K562 (cell line): Measurements from ENCODE around the gene TLCD1. TPM values are rescaled to one million over a fixed set of nuclear protein-coding genes. Genes with fewer than 3 reads are reported as not detected.
A peak's percentile ranks its signal among the peaks of the same experiment; 100 is the strongest.

Experiments
- CBX5 ChIP-seq: IDR thresholded peaks from 2 replicates; pipeline ENCODE4 v1.6.1; 2014; ENCODE audit warnings: low read depth, borderline replicate concordance
- DDX20 ChIP-seq: fragments of 450-650 bp; IDR thresholded peaks from 2 replicates; pipeline ENCODE4 v1.6.1; 2016; ENCODE audit warnings: missing genetic modification characterization, low read depth, mild to moderate bottlenecking, missing compliant biosample characterization, moderate library complexity
- EHMT2 ChIP-seq: fragments of 450-650 bp; IDR thresholded peaks from 2 replicates; pipeline ENCODE4 v1.6.1; 2018; ENCODE audit warnings: antibody characterized with exemption
- KDM4B ChIP-seq, 2 experiments: fragments of 450-650 bp in 1 of 2; sonication (generic) in 1 of 2; IDR thresholded peaks; 2 replicates each; pipeline ENCODE4 v1.6.1; 2016 to 2017; ENCODE audit warnings: borderline replicate concordance in 2 of 2, antibody characterized with exemption in 1 of 2, low read depth in 1 of 2, mild to moderate bottlenecking in 1 of 2
- LCOR ChIP-seq: sonication (generic); formaldehyde crosslinking; IDR thresholded peaks from 2 replicates; pipeline ENCODE4 v1.8.0; 2022; ENCODE audit warnings: mild to moderate bottlenecking, missing genetic modification reagents
- MCM3 ChIP-seq: fragments of 450-650 bp; IDR thresholded peaks from 2 replicates; pipeline ENCODE4 v1.6.1; 2016
- MTA3 ChIP-seq: fragments of 450-650 bp; formaldehyde crosslinking; IDR thresholded peaks from 2 replicates; pipeline ENCODE4 v1.6.1; 2017; ENCODE audit warnings: mild to moderate bottlenecking, borderline replicate concordance
- MXD1 ChIP-seq: fragments of 250-450 bp; sonication (Bioruptor Pico); IDR thresholded peaks from 2 replicates; pipeline ENCODE4 v1.8.0; 2021; ENCODE audit warnings: borderline replicate concordance, mild to moderate bottlenecking, moderate library complexity; ENCODE audit not compliant: poor library complexity, severe bottlenecking
- PPARD ChIP-seq: fragments of 250-450 bp; sonication (Bioruptor Pico); IDR thresholded peaks from 2 replicates; pipeline ENCODE4 v1.8.0; 2022; ENCODE audit warnings: inconsistent platforms, mild to moderate bottlenecking, moderate library complexity
- PREB ChIP-seq: sonication (generic); formaldehyde crosslinking; IDR thresholded peaks from 2 replicates; pipeline ENCODE4 v1.8.1; 2023; ENCODE audit warnings: mild to moderate bottlenecking, missing genetic modification reagents
- PTBP1 ChIP-seq: fragments of 200-400 bp; formaldehyde crosslinking; IDR thresholded peaks from 2 replicates; pipeline ENCODE4 v1.6.1; 2017; ENCODE audit warnings: low read depth, low read length
- RAD21 ChIP-seq, 2 experiments: fragments of 250-450 bp in 1 of 2; fragments of 450-650 bp in 1 of 2; sonication (Bioruptor Pico) in 1 of 2; formaldehyde crosslinking in 1 of 2; IDR thresholded peaks in 1 of 2; conservative IDR thresholded peaks in 1 of 2; 2 replicates each; pipeline versions ENCODE4 v1.4.0 to v1.8.0; 2020 to 2022; ENCODE audit warnings: mild to moderate bottlenecking in 2 of 2, moderate library complexity in 1 of 2
- SLC30A9 ChIP-seq: fragments of 250-450 bp; sonication (Bioruptor Pico); IDR thresholded peaks from 2 replicates; pipeline ENCODE4 v1.8.0; 2022; ENCODE audit warnings: mild to moderate bottlenecking, moderate library complexity
- STAG1 ChIP-seq: sonication (generic); formaldehyde crosslinking; IDR thresholded peaks from 2 replicates; pipeline ENCODE4 v1.5.0; 2020; ENCODE audit warnings: missing genetic modification reagents, borderline replicate concordance
- TEAD2 ChIP-seq: fragments of 450-650 bp; IDR thresholded peaks from 2 replicates; pipeline ENCODE4 v1.6.1; 2016; ENCODE audit warnings: missing genetic modification characterization, control low read depth, missing compliant biosample characterization
- TOE1 ChIP-seq, 2 experiments: fragments of 450-650 bp in 1 of 2; sonication (generic) in 1 of 2; formaldehyde crosslinking in 1 of 2; IDR thresholded peaks; 2 replicates each; pipeline versions ENCODE4 v1.7.1 to v1.8.0; 2016 to 2022; ENCODE audit warnings: borderline replicate concordance in 2 of 2, mild to moderate bottlenecking in 2 of 2, antibody characterized with exemption in 1 of 2, inconsistent platforms in 1 of 2, low read depth in 1 of 2, missing genetic modification reagents in 1 of 2, moderate library complexity in 1 of 2
- XRCC3 ChIP-seq: fragments of 450-650 bp; IDR thresholded peaks from 2 replicates; pipeline ENCODE4 v1.6.1; 2017; ENCODE audit warnings: mild to moderate bottlenecking, moderate library complexity
- ZBTB9 ChIP-seq: fragments of 450-650 bp; formaldehyde crosslinking; IDR thresholded peaks from 2 replicates; pipeline ENCODE4 v1.4.0; 2020; ENCODE audit warnings: mild to moderate bottlenecking, moderate library complexity
- ZFX ChIP-seq: sonication (generic); formaldehyde crosslinking; IDR thresholded peaks from 2 replicates; pipeline ENCODE4 v1.8.0; 2022; ENCODE audit warnings: mild to moderate bottlenecking, missing genetic modification reagents, moderate library complexity
- ZHX1 ChIP-seq: fragments of 150-350 bp; conservative IDR thresholded peaks from 2 replicates; pipeline ENCODE4 v1.6.1; 2014; ENCODE audit warnings: low read length
- ZNF512 ChIP-seq: IDR thresholded peaks from 2 replicates; pipeline ENCODE4 v1.6.1; 2016; ENCODE audit warnings: missing genetic modification characterization, missing compliant biosample characterization
- polyA plus RNA-seq, 8 experiments: library from polyadenylated mRNA; depleted of rRNA in 4 of 8; stranded (reverse) in 5 of 8; unstranded in 3 of 8; fragments of >200 nt; fragmentation: Nextera tagmentation in 2 of 8; fragmentation: Illumina TruSeq in 1 of 8; extraction: Ambion mirVana in 2 of 8; extraction: Trizol in 1 of 8; gene quantifications; 2 replicates each; pipeline versions ENCODE4 v1.2.1 to v1.2.3, GENCODE V29; 2011 to 2014; ENCODE audit warnings: inconsistent platforms in 1 of 8, missing spikeins in 1 of 8
- total RNA-seq, 7 experiments: library from RNA; depleted of rRNA in 6 of 7; stranded (reverse); fragments of >200 nt in 6 of 7; fragmentation: Illumina TruSeq in 2 of 7; extraction: Trizol in 2 of 7; gene quantifications; 2 replicates each; pipeline versions ENCODE4 v1.2.1 to v1.2.3, GENCODE V29; 2011 to 2021; ENCODE audit warnings: low replicate concordance in 1 of 7

TLCD1 gene
- total and polyA plus RNA-seq, 9 of the 15 experiments (the other 6 are each of a cell fraction or from before 2014, with no cell fraction given), result 6.8 to 37.7 (median 21.7) TPM

- TF ChIP-seq KDM4B (IDR thresholded peaks at IDR 0.05; ENCODE audit: borderline replicate concordance in 2 of 2, low read depth in 1 of 2) (0 out of 4 replicates have a peak, but pooled peaks of 1 of the 2 experiments have one; percentile 11), MCM3 (no peak), ZHX1 (no peak), SLC30A9 (CRISPR knock-in tag) (no peak), PREB (CRISPR knock-in tag) (peak; percentile 98; the same call in 1 of the 2 replicates), LCOR (CRISPR knock-in tag) (no peak), ZBTB9 (CRISPR knock-in tag) (0 out of 2 replicates have a peak, but pooled peaks have one; percentile 44), STAG1 (CRISPR knock-in tag) (no peak), PTBP1 (0 out of 2 replicates have a peak, but pooled peaks have one; percentile 17), ZNF512 (no peak), DDX20 (tag) (no peak), MTA3 (no peak), CBX5 (peak; percentile 0; the same call in 1 of the 2 replicates), XRCC3 (no peak), PPARD (CRISPR knock-in tag) (no peak), TOE1 (IDR thresholded peaks at IDR 0.05; ENCODE audit: borderline replicate concordance) (no peak), TOE1 (CRISPR knock-in tag; IDR thresholded peaks at IDR 0.05; ENCODE audit: borderline replicate concordance, low read depth) (no peak), MXD1 (CRISPR knock-in tag) (no peak), TEAD2 (tag) (0 out of 2 replicates have a peak, but pooled peaks have one; percentile 5), ZFX (no peak), EHMT2 (no peak), RAD21 (CRISPR knock-in tag; conservative IDR thresholded peaks at IDR 0.05 in 1 of 2, IDR thresholded peaks at IDR 0.05 in 1 of 2) (no peak)
Observed at GRCh38 chr17:28725166-28725659, 820 bp downstream of the TLCD1 start (continued).
